GM12878 (cell line): Measurements from ENCODE around the gene TAF9. TPM values are rescaled to one million over a fixed set of nuclear protein-coding genes. Genes with fewer than 3 reads are reported as not detected.
A peak's percentile ranks its signal among the peaks of the same experiment; 100 is the strongest.

ENCODE experiments used
- ATAC-seq: fragments of 200-7000 bp; cut with Tn5 transposase; 3 replicates; pipeline ENCODE4 v1.9.1; 2020; ENCODE audit warnings: mild to moderate bottlenecking, moderate library complexity
- BruUV-seq: library from RNA; stranded (reverse); fragments of 400-500 nt; replicated peaks from 2 replicates; lab custom pipeline; 2021; lab: Mats Ljungman, UMichigan
- CTCF ChIA-PET: fragments of 300-600 bp; sonication (Branson Sonifier 250); formaldehyde crosslinking; extraction: SDS; loops from one replicate; lab custom pipeline; 2021; ENCODE audit warnings: inconsistent platforms; lab: Yijun Ruan, JAX
- POLR2A ChIA-PET: fragments of 350-600 bp; formaldehyde crosslinking; extraction: SDS; loops from one replicate; lab custom pipeline; 2021; ENCODE audit warnings: inconsistent platforms; lab: Charles Lee
- RAD21 ChIA-PET: fragments of 300-600 bp; sonication (Branson Sonifier 250); formaldehyde crosslinking; loops from one replicate; lab custom pipeline; 2023; ENCODE audit warnings: antibody characterized with exemption; ENCODE audit not compliant: unreplicated experiment; lab: Charles Lee
- SMC1A ChIA-PET: fragments of 300-600 bp; sonication (Branson Sonifier 250); formaldehyde crosslinking; loops from one replicate; lab custom pipeline; 2023; ENCODE audit not compliant: unreplicated experiment, uncharacterized antibody; lab: Charles Lee
- DNase-seq: peaks from one replicate; pipeline ENCODE4 v3.0.0-alpha.2; 2011; ENCODE audit warnings: low read depth, low spot score
- FAIRE-seq: peaks from 3 replicates; lab custom pipeline; 2011; peaks lifted over from hg19 to GRCh38; lab: Jason Lieb, UNC
- H2AFZ ChIP-seq: 2 replicates; pipeline ENCODE4 v1.6.0; 2011; ENCODE audit warnings: low read depth, low read length, control low read depth; ENCODE audit not compliant: control insufficient read depth
- H3K27ac ChIP-seq: 2 replicates; pipeline ENCODE4 v1.5.1; 2011; ENCODE audit warnings: control low read depth; ENCODE audit not compliant: control insufficient read depth, insufficient read depth
- H3K27me3 ChIP-seq, 2 experiments: replicated peaks in 1 of 2; 2 replicates each; pipeline versions ENCODE4 v1.6.0 to v1.6.1; 2011; ENCODE audit warnings: low read length in 1 of 2; ENCODE audit not compliant: control insufficient read depth in 2 of 2, insufficient read depth in 2 of 2
- H3K36me3 ChIP-seq, 2 experiments: 2 replicates each; pipeline ENCODE4 v1.5.1; 2011; ENCODE audit warnings: low read length in 1 of 2; ENCODE audit not compliant: control insufficient read depth in 2 of 2, insufficient read depth in 2 of 2
- H3K4me1 ChIP-seq: 2 replicates; pipeline ENCODE4 v1.6.1; 2011; ENCODE audit warnings: mild to moderate bottlenecking, low read length, moderate library complexity, mixed read lengths; ENCODE audit not compliant: control insufficient read depth, insufficient read depth
- H3K4me2 ChIP-seq: 2 replicates; pipeline ENCODE4 v1.6.0; 2011; ENCODE audit warnings: control low read depth; ENCODE audit not compliant: control insufficient read depth, insufficient read depth
- H3K4me3 ChIP-seq: fragments of 200-600 bp; sonication (generic); 2 replicates; pipeline ENCODE4 v1.5.1; 2016
- H3K79me2 ChIP-seq: 2 replicates; pipeline ENCODE4 v1.6.0; 2011; ENCODE audit warnings: low read length; ENCODE audit not compliant: control insufficient read depth, insufficient read depth
- H3K9ac ChIP-seq: 2 replicates; pipeline ENCODE4 v1.8.0; 2011; ENCODE audit warnings: low read length, control low read depth, mixed read lengths; ENCODE audit not compliant: control insufficient read depth, insufficient read depth
- H3K9me3 ChIP-seq: replicated peaks from 3 replicates; pipeline ENCODE4 v1.5.1; 2011; ENCODE audit warnings: mild to moderate bottlenecking, low read length; ENCODE audit not compliant: control insufficient read depth, insufficient read depth
- H4K20me1 ChIP-seq: 2 replicates; pipeline ENCODE4 v1.6.0; 2011; ENCODE audit not compliant: control insufficient read depth, insufficient read depth
- ATF2 ChIP-seq: IDR thresholded peaks from 2 replicates; pipeline ENCODE4 v1.6.1; 2012; ENCODE audit warnings: low read length, inconsistent platforms
- BACH1 ChIP-seq: fragments of 450-650 bp; IDR thresholded peaks from 2 replicates; pipeline ENCODE4 v1.6.1; 2017; ENCODE audit warnings: mild to moderate bottlenecking, borderline replicate concordance
- CHD2 ChIP-seq: IDR thresholded peaks from 2 replicates; pipeline ENCODE4 v1.6.1; 2011; ENCODE audit warnings: low read depth, low read length, improper control_type of control experiment, borderline replicate concordance
- E2F8 ChIP-seq: fragments of 450-650 bp; IDR thresholded peaks from 2 replicates; pipeline ENCODE4 v1.6.1; 2018; ENCODE audit warnings: mild to moderate bottlenecking, low read depth, moderate library complexity; ENCODE audit not compliant: partially characterized antibody
- FOS ChIP-seq: IDR thresholded peaks from 3 replicates; pipeline ENCODE4 v1.6.1; 2011; ENCODE audit warnings: borderline replicate concordance; ENCODE audit not compliant: insufficient read length; ENCODE audit errors: extremely low read depth
- HDAC6 ChIP-seq: fragments of 200-600 bp; sonication (generic); IDR thresholded peaks from one replicate; pipeline ENCODE4 v1.8.0; 2017; ENCODE audit warnings: antibody characterized with exemption; ENCODE audit not compliant: unreplicated experiment
- IKZF1 ChIP-seq: fragments of 450-650 bp; conservative IDR thresholded peaks from 2 replicates; pipeline ENCODE4 v1.6.1; 2017; ENCODE audit warnings: antibody characterized with exemption, mild to moderate bottlenecking
- IRF4 ChIP-seq: IDR thresholded peaks from 2 replicates; pipeline ENCODE4 v1.6.1; 2011; ENCODE audit warnings: low read depth, low read length
- NFYB ChIP-seq: IDR thresholded peaks from 2 replicates; pipeline ENCODE4 v1.6.1; 2011; ENCODE audit warnings: low read depth, mild to moderate bottlenecking, low read length, improper control_type of control experiment, moderate library complexity; ENCODE audit not compliant: insufficient read depth
- PAX5 ChIP-seq: IDR thresholded peaks from 2 replicates; pipeline ENCODE4 v1.6.1; 2011; ENCODE audit warnings: low read depth, low read length, borderline replicate concordance
- PML ChIP-seq: IDR thresholded peaks from 2 replicates; pipeline ENCODE4 v1.6.1; 2012; ENCODE audit warnings: low read length, inconsistent platforms
- RB1 ChIP-seq: fragments of 450-650 bp; formaldehyde crosslinking; IDR thresholded peaks from 2 replicates; pipeline ENCODE4 v1.6.1; 2017; ENCODE audit warnings: mild to moderate bottlenecking, borderline replicate concordance
- RELB ChIP-seq: fragments of 450-650 bp; IDR thresholded peaks from 2 replicates; pipeline ENCODE4 v1.6.1; 2017; ENCODE audit warnings: low read depth, mild to moderate bottlenecking, moderate library complexity
- TARDBP ChIP-seq: IDR thresholded peaks from 2 replicates; pipeline ENCODE4 v1.6.1; 2016; ENCODE audit warnings: borderline replicate concordance
- WGBS: methylation state at CpG from one replicate; pipeline ENCODE4 v1.1.6; 2016; ENCODE audit warnings: low lambda C conversion rate; ENCODE audit not compliant: insufficient replicate concordance, insufficient coverage; ENCODE audit errors: missing lambda C conversion rate; 5-methylcytosine and 5-hydroxymethylcytosine counted together
- in situ Hi-C: fragments of 300-500 bp; cut with MboI; formaldehyde crosslinking; loops from 9 replicates; pipeline ENCODE4 v1.14.3; 2018; ENCODE audit warnings: mixed read lengths
- intact Hi-C: fragments of 100-400 bp; cut with micrococcal nuclease; formaldehyde crosslinking; loops from one replicate; pipeline ENCODE4 v1.14.2; 2022; ENCODE audit not compliant: unreplicated experiment
- polyA plus RNA-seq, 11 experiments: library from polyadenylated mRNA; depleted of rRNA in 4 of 11; unstranded in 6 of 11; stranded (reverse) in 5 of 11; fragments of >200 nt; fragmentation: Nextera tagmentation in 4 of 11; fragmentation: Illumina TruSeq in 1 of 11; extraction: Ambion mirVana in 4 of 11; extraction: Trizol in 1 of 11; gene quantifications; 1 replicate in 1 of 11; 2 replicates in 10 of 11; pipeline versions ENCODE4 v1.2.1 to v1.2.3, GENCODE V29; 2011 to 2016; ENCODE audit warnings: inconsistent platforms in 2 of 11, missing spikeins in 2 of 11, low read depth in 1 of 11
- total RNA-seq, 4 experiments: library from RNA; depleted of rRNA in 3 of 4; stranded (reverse); fragments of >200 nt in 3 of 4; fragmentation: Illumina TruSeq in 1 of 4; extraction: Trizol in 1 of 4; gene quantifications; 2 replicates each; pipeline versions ENCODE4 v1.2.1 to v1.2.3, GENCODE V29; 2013 to 2021
- TF ChIP-seq, protein P1 (sequence below): fragments of 450-650 bp; IDR thresholded peaks from 2 replicates; pipeline ENCODE4 v1.6.1; 2017; ENCODE audit warnings: antibody characterized with exemption, mild to moderate bottlenecking, moderate library complexity

The TAF9 gene
- total and polyA plus RNA-seq, 10 of the 15 experiments (the other 5 are each of a cell fraction or from before 2014, with no cell fraction given), result 64.4 to 318 (median 150) TPM

DNA sequence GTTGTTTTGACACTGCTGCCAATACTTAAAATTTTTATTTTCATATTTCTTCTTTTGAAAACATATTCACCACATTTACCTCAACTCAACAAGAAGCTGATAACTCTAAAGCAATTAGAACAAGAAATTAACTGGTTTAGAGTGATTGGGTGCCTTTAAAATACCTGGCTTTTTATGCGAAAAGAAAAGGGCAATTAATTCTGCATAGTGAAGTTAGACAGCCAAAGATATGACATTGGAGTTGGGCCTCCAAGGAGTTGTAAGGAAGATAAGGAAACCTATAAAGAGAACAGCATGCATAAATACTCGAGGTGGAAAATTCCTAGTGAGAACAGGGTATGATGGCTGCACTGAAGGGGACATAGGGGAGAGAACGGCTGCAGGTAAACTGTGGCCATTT lies 9.6 kb downstream of the TAF9 start:
- ChIA-PET CTCF (interaction anchor here (0.8 to 1.0 kb wide), 2 partner anchors 23 to 25 kb away, joined by 3 read pairs; no protein-coding TSS in a partner anchor), POLR2A (no interaction called here), SMC1A (no interaction called here), RAD21 (no interaction called here)
- H3K27me3 ChIP-seq, result no peaks in the 10 kb centered on the region
- intact Hi-C loops, result loop anchor here (10.0 kb wide), 3 partner anchors 95 to 195 kb away; partner anchors contain the start of genes CCNB1 and CDK7
- peaks cover 0 to 7% of the 10 kb centered on the region in 2 experiments; a peak in 2 of 4 replicates for H3K36me3 ChIP-seq
- no peak for ATAC-seq
- H3K4me1 ChIP-seq, result no peaks in the 10 kb centered on the region
- no peak overlapping the region for H3K9ac ChIP-seq
- no peak for DNase-seq
- TSS peak; percentile 20 for BruUV-seq
- H3K4me3 ChIP-seq, result no peak overlapping the region
- FAIRE-seq, result no peak
- TF ChIP-seq ATF2 (no peak), RELB (no peak), CHD2 (no peak), BACH1 (no peak), RB1 (no peak), TARDBP (no peak), FOS (no peak), PML (no peak), PAX5 (no peak), HDAC6 (no peak), IKZF1 (no peak), E2F8 (no peak), NFYB (no peak), IRF4 (no peak)
- TF ChIP-seq, protein P1, sequence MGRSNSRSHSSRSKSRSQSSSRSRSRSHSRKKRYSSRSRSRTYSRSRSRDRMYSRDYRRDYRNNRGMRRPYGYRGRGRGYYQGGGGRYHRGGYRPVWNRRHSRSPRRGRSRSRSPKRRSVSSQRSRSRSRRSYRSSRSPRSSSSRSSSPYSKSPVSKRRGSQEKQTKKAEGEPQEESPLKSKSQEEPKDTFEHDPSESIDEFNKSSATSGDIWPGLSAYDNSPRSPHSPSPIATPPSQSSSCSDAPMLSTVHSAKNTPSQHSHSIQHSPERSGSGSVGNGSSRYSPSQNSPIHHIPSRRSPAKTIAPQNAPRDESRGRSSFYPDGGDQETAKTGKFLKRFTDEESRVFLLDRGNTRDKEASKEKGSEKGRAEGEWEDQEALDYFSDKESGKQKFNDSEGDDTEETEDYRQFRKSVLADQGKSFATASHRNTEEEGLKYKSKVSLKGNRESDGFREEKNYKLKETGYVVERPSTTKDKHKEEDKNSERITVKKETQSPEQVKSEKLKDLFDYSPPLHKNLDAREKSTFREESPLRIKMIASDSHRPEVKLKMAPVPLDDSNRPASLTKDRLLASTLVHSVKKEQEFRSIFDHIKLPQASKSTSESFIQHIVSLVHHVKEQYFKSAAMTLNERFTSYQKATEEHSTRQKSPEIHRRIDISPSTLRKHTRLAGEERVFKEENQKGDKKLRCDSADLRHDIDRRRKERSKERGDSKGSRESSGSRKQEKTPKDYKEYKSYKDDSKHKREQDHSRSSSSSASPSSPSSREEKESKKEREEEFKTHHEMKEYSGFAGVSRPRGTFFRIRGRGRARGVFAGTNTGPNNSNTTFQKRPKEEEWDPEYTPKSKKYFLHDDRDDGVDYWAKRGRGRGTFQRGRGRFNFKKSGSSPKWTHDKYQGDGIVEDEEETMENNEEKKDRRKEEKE, result no peak
- peaks cover 8% of the 10 kb centered on the region for H3K79me2 ChIP-seq
- no peak overlapping the region for H3K4me2 ChIP-seq
- 100% methylated on average over 3 of the region's 3 CpGs for WGBS
- in situ Hi-C loops, result no loop called here
- no peak overlapping the region for H2AFZ ChIP-seq
- no peaks in the 10 kb centered on the region for H3K9me3 ChIP-seq
- H3K27ac ChIP-seq, result no peak overlapping the region
- H4K20me1 ChIP-seq, result no peaks in the 10 kb centered on the region
